DMS153 treated with DMSO at 0.1 percent for 48 hours (cell line): Measurements from ENCODE around the gene ATOSB.

Experiments used
- DNase-seq: peaks from one replicate; lab custom pipeline; 2025; ENCODE audit not compliant: unreplicated experiment; lab: John Stamatoyannopoulos, UW

The ATOSB gene

GRCh38 chr9:35089434-35089833 is 26.2 kb downstream of the ATOSB start:
- no peak for DNase-seq

- no peak for DNase-seq
These were observed 30.6 kb downstream of the ATOSB start for GRCh38 chr9:35085078-35085477.

- peak; percentile 91 for DNase-seq
These were observed 36.0 kb downstream of the ATOSB start, which contains the start of gene FANCG for GRCh38 chr9:35079426-35080341. Gene FANCG, minus strand, starts transcription at chr9:35079942. Its CDS starts 418 bp downstream, at chr9:35079524.

GRCh38 chr9:35079041-35079425 is 36.6 kb downstream of the ATOSB start:
- no peak for DNase-seq

- no peak for DNase-seq
These were observed 37.6 kb downstream of the ATOSB start for GRCh38 chr9:35078066-35078465.

GRCh38 chr9:35076848-35077247 is 38.8 kb downstream of the ATOSB start:
- no peak for DNase-seq

GRCh38 chr9:35075358-35075757 is 40.3 kb downstream of the ATOSB start:
- no peak for DNase-seq

GRCh38 chr9:35074791-35075190 is 40.9 kb downstream of the ATOSB start:
- DNase-seq, result no peak

GRCh38 chr9:35074141-35074540 is 41.5 kb downstream of the ATOSB start:
- DNase-seq, result no peak

- no peak for DNase-seq
These were observed 42.4 kb downstream of the ATOSB start for GRCh38 chr9:35073279-35073612.

GRCh38 chr9:35072461-35073278 is 43.0 kb downstream of the ATOSB start, which contains the start of gene VCP:
Gene VCP, minus strand, starts transcription at chr9:35072625. Its CDS starts 272 bp downstream, at chr9:35072353.
- peak; percentile 97 for DNase-seq

GRCh38 chr9:35071814-35072460 is 43.7 kb downstream of the ATOSB start:
- peak; percentile 18 for DNase-seq

GRCh38 chr9:35070823-35071813 is 44.5 kb downstream of the ATOSB start:
- no peak for DNase-seq

GRCh38 chr9:35069020-35069419 is 46.6 kb downstream of the ATOSB start:
- no peak for DNase-seq

GRCh38 chr9:35067056-35067455 is 48.6 kb downstream of the ATOSB start:
- DNase-seq, result no peak

GRCh38 chr9:35060548-35061207 is 55.0 kb downstream of the ATOSB start:
- no peak for DNase-seq

- DNase-seq, result no peak
These were observed 56.2 kb downstream of the ATOSB start for GRCh38 chr9:35059438-35059837.

GRCh38 chr9:35057271-35057620 is 58.4 kb downstream of the ATOSB start:
- DNase-seq, result no peak

GRCh38 chr9:35056571-35057270 is 58.9 kb downstream of the ATOSB start:
- DNase-seq, result no peak
